ENCODE results near the gene SLC4A11. TPM values are rescaled to one million over a fixed set of nuclear protein-coding genes. Genes with fewer than 3 reads are reported as not detected.
"Not testable (repeated sequence)": the region's sequence is repeated elsewhere in the genome, so short reads cannot be mapped to it uniquely, and the experiment has no call there.

The SLC4A11 gene
- total RNA-seq, 2 experiments from 2014 or later: 1.8 to 2.8 TPM

DNA sequence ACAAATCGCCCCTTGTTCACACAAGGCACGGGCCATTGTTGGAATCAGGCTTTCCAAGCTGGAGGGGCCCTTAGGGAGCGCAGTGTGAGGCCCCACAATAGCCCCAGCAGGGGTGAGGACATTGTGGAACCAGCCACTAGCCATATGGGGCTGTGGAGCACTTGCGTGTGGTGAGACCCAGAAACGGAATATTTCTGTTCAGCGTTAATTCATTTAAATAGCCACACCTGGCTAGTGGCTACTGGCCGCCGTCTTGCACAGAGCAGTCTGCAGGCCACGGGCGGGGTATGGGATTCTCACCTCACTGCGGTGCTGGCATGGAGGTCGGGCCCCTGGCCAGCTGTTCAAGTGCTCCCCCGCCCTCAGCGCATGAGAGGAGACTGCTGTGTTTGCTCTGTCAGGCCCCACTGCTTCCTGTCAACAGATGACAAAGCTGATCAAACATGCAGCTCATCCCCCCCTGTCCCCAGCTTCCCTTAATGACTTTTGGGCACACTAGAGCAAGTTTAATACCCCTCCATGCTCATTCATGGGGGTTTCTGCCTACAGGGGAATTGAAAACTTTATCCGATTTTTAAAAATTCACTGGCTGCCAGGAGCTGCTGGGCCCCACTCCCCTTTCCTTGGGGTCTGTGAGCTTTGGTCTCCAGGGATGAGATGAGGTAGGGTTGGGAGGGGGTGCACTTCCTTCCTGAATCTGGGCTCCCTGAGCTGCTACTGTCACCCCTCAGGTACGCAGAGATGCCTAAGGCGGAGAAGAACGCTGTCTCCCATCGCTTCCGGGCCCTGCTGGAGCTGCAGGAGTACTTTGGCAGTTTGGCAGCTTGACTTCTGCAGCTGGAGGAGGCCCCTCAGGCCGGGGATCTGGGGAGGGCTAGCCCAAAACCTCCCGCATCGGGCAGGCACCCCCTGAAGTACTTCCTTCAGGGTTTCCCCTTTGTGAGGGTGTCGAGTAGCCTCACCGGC, 16.1 kb downstream of the SLC4A11 start:
- peak; percentile 70 for ATAC-seq
- CTCF ChIA-PET: interaction anchor here (0.7 to 1.5 kb wide), 8 partner anchors 24 to 488 kb away, joined by 3 to 5 read pairs (median 4); partner anchors contain the start of gene GFRA4
- Mint-ChIP-seq H3K27me3 (no peaks in the 10 kb centered on the region), H3K27ac (peak overlapping the region; percentile 66), H3K36me3 (ENCODE audit: low read depth) (peaks cover 30% of the 10 kb centered on the region), H3K9me3 (no peaks in the 10 kb centered on the region), H3K4me1 (ENCODE audit: low read depth) (peaks cover 19% of the 10 kb centered on the region), H3K4me3 (no peak overlapping the region)
- POLR2A ChIA-PET: interaction anchor here (0.6 to 1.0 kb wide), 2 partner anchors 34 to 105 kb away, joined by 3 read pairs; no protein-coding TSS in a partner anchor
- DNase-seq: peak; percentile 68
- intact Hi-C loops (cut with micrococcal nuclease): no loop called here
- TF ChIP-seq, protein P1, sequence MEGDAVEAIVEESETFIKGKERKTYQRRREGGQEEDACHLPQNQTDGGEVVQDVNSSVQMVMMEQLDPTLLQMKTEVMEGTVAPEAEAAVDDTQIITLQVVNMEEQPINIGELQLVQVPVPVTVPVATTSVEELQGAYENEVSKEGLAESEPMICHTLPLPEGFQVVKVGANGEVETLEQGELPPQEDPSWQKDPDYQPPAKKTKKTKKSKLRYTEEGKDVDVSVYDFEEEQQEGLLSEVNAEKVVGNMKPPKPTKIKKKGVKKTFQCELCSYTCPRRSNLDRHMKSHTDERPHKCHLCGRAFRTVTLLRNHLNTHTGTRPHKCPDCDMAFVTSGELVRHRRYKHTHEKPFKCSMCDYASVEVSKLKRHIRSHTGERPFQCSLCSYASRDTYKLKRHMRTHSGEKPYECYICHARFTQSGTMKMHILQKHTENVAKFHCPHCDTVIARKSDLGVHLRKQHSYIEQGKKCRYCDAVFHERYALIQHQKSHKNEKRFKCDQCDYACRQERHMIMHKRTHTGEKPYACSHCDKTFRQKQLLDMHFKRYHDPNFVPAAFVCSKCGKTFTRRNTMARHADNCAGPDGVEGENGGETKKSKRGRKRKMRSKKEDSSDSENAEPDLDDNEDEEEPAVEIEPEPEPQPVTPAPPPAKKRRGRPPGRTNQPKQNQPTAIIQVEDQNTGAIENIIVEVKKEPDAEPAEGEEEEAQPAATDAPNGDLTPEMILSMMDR (IDR thresholded peaks at IDR 0.05): no peak

DNA sequence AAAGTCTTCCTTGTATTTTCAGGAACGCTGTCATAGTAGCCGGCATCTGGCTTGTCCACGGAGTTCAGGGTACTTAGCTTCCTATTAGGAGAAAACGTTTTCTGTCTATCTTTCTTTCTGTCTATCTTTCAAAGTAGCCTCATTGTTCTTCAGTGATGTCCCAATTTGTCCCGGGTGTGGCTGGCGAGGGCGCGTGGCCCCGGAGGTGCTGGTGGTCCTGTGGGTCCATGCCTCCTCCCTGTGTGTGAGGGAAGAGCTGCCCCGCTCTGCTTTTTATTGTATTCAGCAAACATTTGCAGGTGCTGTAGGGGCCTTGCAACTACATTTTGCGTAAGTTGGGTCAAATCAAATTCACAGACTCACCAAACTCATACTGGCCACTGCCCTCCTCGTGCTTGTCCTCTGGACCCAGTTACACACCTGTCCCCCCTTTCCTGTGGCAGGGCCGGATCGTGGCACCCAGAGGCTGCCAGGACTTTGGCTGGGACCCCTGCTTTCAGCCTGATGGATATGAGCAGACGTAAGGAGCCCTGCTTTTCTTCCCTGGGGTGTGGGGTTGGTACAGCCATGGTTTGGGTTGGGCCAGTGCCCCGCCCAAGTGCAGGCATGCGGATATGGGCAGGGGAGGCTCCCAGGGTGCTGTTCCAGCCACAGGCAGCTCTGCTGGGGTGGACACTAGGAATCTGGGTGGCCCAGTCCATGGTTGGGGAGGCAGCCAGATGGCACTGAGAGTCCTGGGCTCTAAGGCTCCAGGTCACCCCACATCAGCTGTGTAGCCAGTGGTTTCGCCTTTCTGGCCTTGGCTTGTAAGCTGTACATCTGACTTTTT, 17.4 kb downstream of the SLC4A11 start:
- intact Hi-C loops (cut with micrococcal nuclease): no loop called here
- ChIA-PET CTCF (interaction anchor here (1.2 to 6.3 kb wide), 3 partner anchors 94 to 489 kb away, joined by 4 to 63 read pairs (median 5); no protein-coding TSS in a partner anchor), POLR2A (interaction anchor here (2.4 kb wide), 1 partner anchor 12 kb away, joined by 8 read pairs; the partner anchor contains the start of gene ITPA)
- H3K27me3 Mint-ChIP-seq: no peaks in the 10 kb centered on the region
- H3K36me3 Mint-ChIP-seq (ENCODE audit: low read depth): peaks cover 30% of the 10 kb centered on the region
- peaks cover 19% of the 10 kb centered on the region for H3K4me1 Mint-ChIP-seq (ENCODE audit: low read depth)
- no peak for ATAC-seq
- H3K4me3 Mint-ChIP-seq: no peak overlapping the region
- H3K9me3 Mint-ChIP-seq: no peaks in the 10 kb centered on the region
- DNase-seq: no peak
- no peak overlapping the region for H3K27ac Mint-ChIP-seq
- TF ChIP-seq, protein P1 (IDR thresholded peaks at IDR 0.05): no peak

DNA sequence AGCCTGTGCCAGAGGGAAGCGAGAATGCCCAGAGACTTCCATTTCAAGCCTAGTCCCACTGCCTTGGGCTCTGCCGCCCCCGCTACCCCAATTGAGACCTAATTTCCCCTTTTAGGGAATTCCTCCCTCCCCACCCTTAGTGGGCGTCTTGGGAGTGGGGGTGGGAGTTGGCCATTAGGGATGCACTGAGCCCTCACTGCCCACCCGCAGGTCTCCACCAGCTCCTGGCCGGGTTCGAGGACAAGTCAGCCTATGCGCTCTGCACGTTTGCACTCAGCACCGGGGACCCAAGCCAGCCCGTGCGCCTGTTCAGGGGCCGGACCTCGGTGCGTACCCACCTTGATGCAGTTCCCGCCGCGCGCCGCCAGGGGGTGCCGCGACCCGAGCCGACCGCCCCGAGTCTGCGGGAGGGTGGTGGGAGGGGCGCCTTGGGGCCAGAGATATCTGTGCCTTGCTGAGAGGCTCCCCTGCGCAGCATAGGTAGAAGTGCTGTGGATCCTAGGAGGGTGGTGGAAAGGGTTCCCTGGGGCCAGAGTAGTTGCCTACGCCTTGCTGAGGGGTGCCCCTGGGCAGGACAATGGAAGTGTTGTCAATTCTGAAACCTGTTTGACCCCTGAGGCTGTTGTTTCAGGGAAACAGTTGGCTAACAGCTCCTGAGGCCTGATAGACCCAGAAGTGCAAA, 20.5 kb downstream of the SLC4A11 start:
- no peak overlapping the region for H3K4me3 Mint-ChIP-seq
- ATAC-seq (peak; percentile 94), DNase-seq (peak; percentile 80)
- intact Hi-C loops (cut with micrococcal nuclease): loop anchor here (5.0 kb wide), 1 partner anchor 99 kb away; no protein-coding TSS in a partner anchor
- H3K27ac Mint-ChIP-seq: no peak overlapping the region
- ChIA-PET POLR2A (interaction anchor here (0.6 to 1.4 kb wide), 2 partner anchors 9 to 493 kb away, joined by 3 read pairs; no protein-coding TSS in a partner anchor), CTCF (interaction anchor here (0.7 to 6.3 kb wide), 38 partner anchors 8 to 368 kb away, joined by 3 to 63 read pairs (median 4); partner anchors contain the start of genes DNAAF9, ITPA and SLC4A11)
- peaks cover 30% of the 10 kb centered on the region for H3K36me3 Mint-ChIP-seq (ENCODE audit: low read depth)
- TF ChIP-seq, protein P1 (IDR thresholded peaks at IDR 0.05): peak; percentile 96
- no peaks in the 10 kb centered on the region for H3K27me3 Mint-ChIP-seq
- no peaks in the 10 kb centered on the region for H3K9me3 Mint-ChIP-seq
- H3K4me1 Mint-ChIP-seq (ENCODE audit: low read depth): peaks cover 15% of the 10 kb centered on the region

DNA sequence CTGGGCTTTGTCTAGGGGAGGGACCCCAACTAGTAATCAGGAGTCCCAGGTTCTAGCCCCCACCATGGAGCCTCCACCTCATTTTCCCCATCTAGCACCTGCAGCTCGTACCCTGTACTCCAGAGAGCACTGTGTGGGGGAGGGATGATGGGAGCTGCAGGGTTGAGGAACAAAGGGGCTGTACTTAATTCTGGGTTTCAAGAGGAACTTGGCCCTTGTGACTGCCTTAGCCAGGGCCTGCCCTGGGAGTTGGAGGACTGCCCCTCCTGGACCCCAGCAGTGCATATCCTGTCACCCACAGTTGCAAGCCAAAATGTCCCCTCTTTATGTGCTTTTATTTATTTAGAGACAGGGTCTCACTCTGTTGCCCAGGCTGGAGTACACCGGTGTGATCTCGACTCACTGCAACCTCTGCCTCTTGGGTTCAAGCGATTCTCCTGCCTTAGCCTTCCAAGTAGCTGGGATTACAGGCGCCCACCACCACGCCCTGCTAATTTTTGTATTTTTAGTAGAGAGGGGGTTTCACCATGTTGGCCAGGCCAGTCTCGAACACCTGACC, 23.6 kb downstream of the SLC4A11 start:
- peaks cover 19% of the 10 kb centered on the region for H3K36me3 Mint-ChIP-seq (ENCODE audit: low read depth)
- intact Hi-C loops (cut with micrococcal nuclease): loop anchor here (5.0 kb wide), 1 partner anchor 102 kb away; no protein-coding TSS in a partner anchor
- POLR2A ChIA-PET: not testable (repeated sequence)

More for the DNA sequence above, 23.6 kb downstream of the SLC4A11 start:
- H3K27me3 Mint-ChIP-seq, H3K4me3 Mint-ChIP-seq, ATAC-seq, H3K9me3 Mint-ChIP-seq, H3K27ac Mint-ChIP-seq, DNase-seq: not testable (repeated sequence)
- peaks cover 14% of the 10 kb centered on the region for H3K4me1 Mint-ChIP-seq (ENCODE audit: low read depth)
- CTCF ChIA-PET: interaction anchor here (6.3 kb wide), 1 partner anchor 100 kb away, joined by 63 read pairs; no protein-coding TSS in a partner anchor
